Fibroblast of skin of left biceps (primary cell): Measurements from ENCODE around the gene IL16.
"Not testable (repeated sequence)": the region's sequence is repeated elsewhere in the genome, so short reads cannot be mapped to it uniquely, and the experiment has no call there.

ENCODE experiments used
- DNase-seq, 2 experiments: peaks; one replicate each; pipeline ENCODE4 v3.0.0-alpha.2; 2013; ENCODE audit warnings: low read depth in 2 of 2

IL16 gene

GRCh38 chr15:81196576-81197254 lies at the start of gene IL16:
Gene IL16 (plus strand): TSS chr15:81196879. CDS start chr15:81225400, 28,521 bp downstream.
- no peak for DNase-seq

- no peak for DNase-seq
Measured at GRCh38 chr15:81151389-81151788, 45.3 kb upstream of the IL16 start.

GRCh38 chr15:81152339-81152738 lies 44.3 kb upstream of the IL16 start:
- DNase-seq = no peak

- DNase-seq = no peak
Measured at GRCh38 chr15:81152799-81153198, 43.9 kb upstream of the IL16 start.

GRCh38 chr15:81155375-81156218 lies 41.1 kb upstream of the IL16 start:
- DNase-seq = peak in 1 of 2 experiments; percentile 42

GRCh38 chr15:81156324-81156723 lies 40.4 kb upstream of the IL16 start:
- no peak for DNase-seq

- no peak for DNase-seq
Measured at GRCh38 chr15:81157195-81157938, 39.3 kb upstream of the IL16 start.

- DNase-seq = no peak
Measured at GRCh38 chr15:81157939-81158223, 38.8 kb upstream of the IL16 start.

- DNase-seq = not testable (repeated sequence)
Measured at GRCh38 chr15:81158561-81158960, 38.1 kb upstream of the IL16 start.

- peak; percentile 83 to 84 for DNase-seq
Measured at GRCh38 chr15:81160312-81161159, 36.1 kb upstream of the IL16 start.

GRCh38 chr15:81161160-81161673 lies 35.5 kb upstream of the IL16 start:
- no peak for DNase-seq

GRCh38 chr15:81161851-81162250 lies 34.8 kb upstream of the IL16 start:
- no peak for DNase-seq

GRCh38 chr15:81163961-81164800 lies 32.5 kb upstream of the IL16 start:
- DNase-seq = peak; percentile 77 to 78

GRCh38 chr15:81165535-81165934 lies 31.1 kb upstream of the IL16 start:
- peak in 1 of 2 experiments; percentile 33 for DNase-seq

- DNase-seq = no peak
Measured at GRCh38 chr15:81166636-81167305, 29.9 kb upstream of the IL16 start.

- DNase-seq = no peak
Measured at GRCh38 chr15:81168131-81168526, 28.6 kb upstream of the IL16 start.

GRCh38 chr15:81168644-81169043 lies 28.0 kb upstream of the IL16 start:
- no peak for DNase-seq

- DNase-seq = peak in 1 of 2 experiments; percentile 40
Measured at GRCh38 chr15:81170511-81170910, 26.2 kb upstream of the IL16 start.

GRCh38 chr15:81171286-81171685 lies 25.4 kb upstream of the IL16 start:
- DNase-seq = no peak
